Measurements from ENCODE around the gene FAM13C.
"Not testable (repeated sequence)": the region's sequence is repeated elsewhere in the genome, so short reads cannot be mapped to it uniquely, and the experiment has no call there.

Gene FAM13C

GRCh38 chr10:59223597-59223996 is 138.8 kb downstream of the FAM13C start:
- not testable (repeated sequence) for DNase-seq

GRCh38 chr10:59222788-59223187 is 139.6 kb downstream of the FAM13C start:
- no peak for DNase-seq

GRCh38 chr10:59216178-59216869 is 146.0 kb downstream of the FAM13C start:
- no peak for DNase-seq

GRCh38 chr10:59214160-59214559 is 148.2 kb downstream of the FAM13C start:
- DNase-seq = no peak

DNA sequence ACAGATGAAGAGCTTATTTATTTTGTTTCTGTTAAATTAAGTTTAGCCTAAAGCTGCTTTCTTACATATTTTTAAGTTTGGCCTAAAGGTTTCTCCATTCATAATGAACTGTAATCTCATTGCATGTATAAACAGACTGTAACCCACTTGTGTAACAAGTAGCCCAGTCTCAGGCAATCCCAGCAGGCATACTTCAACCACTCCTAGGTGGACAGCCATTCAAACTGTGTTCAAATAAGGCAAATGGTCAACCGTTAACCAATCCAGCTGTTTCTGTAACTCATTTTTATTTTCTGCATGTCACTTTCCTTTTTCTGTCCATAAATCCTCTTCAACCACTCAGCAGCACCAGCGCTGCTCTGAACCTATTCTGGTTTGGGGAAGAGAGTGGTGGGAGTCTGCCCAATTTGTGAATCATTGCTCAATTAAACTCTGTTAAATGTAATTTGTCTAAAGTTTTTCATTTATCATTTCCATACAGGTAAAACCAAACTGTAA is 150.0 kb downstream of the FAM13C start:
- no peak for DNase-seq

DNA sequence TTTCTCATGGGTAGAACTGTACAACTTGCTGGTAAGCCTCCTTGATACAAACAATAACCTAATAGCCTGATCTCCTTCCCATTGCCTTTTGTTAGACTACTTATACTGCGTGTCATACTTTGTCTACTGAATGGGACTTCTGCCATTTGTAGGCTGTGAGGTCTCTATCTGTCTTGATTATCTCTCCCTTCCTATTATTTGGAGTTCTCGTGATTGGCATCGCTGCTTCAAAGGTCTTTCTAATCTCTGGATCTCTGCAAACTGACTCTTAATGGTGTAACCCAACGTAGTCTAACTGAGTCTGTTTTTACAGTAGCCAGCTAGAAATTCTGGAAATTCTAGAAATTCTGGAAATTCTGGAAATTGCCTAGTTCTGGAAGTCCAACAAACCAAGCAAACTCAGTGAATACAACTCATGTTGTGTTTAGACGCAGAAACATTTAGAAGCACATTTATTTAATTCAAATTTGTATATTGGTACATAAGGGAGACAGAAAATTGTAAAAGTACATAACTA is 156.1 kb downstream of the FAM13C start:
- no peak for DNase-seq

All from AML-193 (cell line).